GM12874 (cell line): ENCODE data around the gene PLB1.

Experiments used
- CTCF ChIP-seq: IDR thresholded peaks from 2 replicates; pipeline ENCODE4 v1.5.1; 2011; ENCODE audit warnings: low read depth, mild to moderate bottlenecking, control low read depth, low read length, moderate library complexity; ENCODE audit not compliant: insufficient read depth

PLB1 gene

DNA sequence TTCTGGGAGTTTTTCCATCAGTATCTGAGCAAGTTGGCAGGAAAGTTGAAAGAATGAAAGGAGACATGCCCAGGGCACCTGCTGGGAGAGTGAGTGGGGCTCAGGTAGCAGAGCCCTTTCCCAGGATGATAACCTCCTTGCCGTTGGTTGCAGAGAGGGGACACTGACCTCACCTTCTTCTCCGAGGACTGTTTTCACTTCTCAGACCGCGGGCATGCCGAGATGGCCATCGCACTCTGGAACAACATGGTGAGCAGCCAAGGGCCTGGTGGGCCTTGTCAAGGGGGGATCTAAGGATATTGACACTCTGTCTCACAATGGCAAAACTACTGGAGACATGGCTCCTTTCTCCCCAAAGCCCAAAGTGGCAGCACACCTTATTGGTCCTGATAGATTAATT is 136.9 kb downstream of the PLB1 start:
- no peak for TF ChIP-seq CTCF

GRCh38 chr2:28633204-28633603 is 137.3 kb downstream of the PLB1 start:
- TF ChIP-seq CTCF: no peak

- TF ChIP-seq CTCF: no peak
These were observed 137.9 kb downstream of the PLB1 start for GRCh38 chr2:28633746-28634145.

DNA sequence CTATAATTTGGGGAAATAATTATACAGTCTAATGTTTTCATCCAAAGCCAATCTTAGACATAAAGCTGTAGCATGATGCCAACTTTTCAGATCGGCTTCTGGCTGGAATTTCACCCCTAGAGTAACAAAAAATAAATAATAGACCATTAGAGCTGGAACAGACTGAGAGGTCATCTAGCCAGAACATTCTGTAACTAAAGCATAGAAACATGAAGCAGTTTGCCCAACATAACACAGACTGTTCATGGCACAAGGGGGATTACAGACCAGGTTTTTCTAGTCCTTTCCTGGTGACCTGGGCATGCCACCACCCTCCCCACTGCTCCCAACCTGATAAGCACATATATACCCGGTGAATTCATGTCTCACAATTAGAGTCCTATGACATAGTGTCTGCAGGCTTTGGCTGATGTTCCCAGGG is 139.3 kb downstream of the PLB1 start:
- no peak for TF ChIP-seq CTCF

DNA sequence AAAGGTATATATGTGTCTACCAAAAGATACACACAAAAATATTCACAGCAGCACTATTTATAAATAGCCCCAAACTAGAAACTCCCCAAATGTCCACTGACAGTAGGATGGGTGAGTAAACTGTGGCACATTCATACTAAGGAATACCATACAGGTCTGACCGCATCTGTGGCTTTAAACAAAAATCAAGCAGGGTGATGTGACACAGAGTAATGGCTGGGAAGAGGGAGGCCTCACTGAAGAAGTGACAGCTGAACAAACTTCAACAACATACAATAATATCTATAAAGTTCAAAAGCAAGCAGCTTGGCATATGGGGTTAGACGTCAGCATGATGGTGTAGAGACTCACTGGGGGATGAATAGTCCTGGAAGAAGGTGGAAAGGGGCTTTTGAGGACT is 140.6 kb downstream of the PLB1 start:
- TF ChIP-seq CTCF: no peak

DNA sequence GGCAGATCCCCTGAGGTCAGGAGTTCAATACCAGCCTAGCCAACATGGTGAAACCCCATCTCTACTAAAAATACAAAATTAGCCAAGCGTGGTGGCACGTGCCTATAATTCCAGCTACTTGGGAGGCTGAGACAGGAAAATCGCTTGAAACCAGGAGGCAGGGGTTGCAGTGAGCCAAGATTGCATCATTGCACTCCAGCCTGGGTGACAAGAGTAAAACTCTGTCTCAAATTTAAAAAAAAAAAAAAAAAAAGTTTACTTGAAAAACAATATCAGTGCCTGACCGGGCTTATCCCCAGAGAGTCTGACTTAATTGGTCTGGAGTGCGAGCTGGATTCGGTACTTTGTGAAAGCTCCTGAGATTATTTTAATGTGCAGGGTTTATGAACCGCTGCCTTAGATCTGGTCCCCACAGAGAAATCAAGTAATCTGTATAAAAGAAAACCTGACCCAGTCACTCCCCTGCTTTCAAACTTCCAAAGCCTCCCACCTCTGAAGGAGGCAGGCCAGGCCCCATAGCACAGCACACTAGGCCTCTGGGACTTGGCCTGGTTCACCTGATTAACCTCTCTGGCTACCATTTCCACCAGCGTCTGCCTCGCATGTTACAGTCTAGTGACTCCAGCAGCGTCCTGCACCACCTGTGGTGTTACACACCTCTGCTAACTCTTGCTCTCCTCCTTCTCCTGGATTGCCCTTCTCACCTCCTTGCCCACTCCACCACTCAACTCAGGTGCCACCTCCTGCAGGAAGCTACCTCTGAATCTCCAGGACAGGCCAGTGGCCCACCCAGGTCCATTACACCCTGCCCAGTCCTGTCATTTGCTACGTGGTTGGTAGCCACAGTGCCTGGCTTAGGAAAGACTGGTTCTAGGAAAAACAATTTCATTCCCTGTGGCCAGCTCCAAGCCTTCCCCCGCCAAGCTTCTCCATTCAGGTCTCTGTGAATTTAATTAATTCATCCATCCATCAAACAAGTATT is 141.5 kb downstream of the PLB1 start:
- no peak for TF ChIP-seq CTCF

DNA sequence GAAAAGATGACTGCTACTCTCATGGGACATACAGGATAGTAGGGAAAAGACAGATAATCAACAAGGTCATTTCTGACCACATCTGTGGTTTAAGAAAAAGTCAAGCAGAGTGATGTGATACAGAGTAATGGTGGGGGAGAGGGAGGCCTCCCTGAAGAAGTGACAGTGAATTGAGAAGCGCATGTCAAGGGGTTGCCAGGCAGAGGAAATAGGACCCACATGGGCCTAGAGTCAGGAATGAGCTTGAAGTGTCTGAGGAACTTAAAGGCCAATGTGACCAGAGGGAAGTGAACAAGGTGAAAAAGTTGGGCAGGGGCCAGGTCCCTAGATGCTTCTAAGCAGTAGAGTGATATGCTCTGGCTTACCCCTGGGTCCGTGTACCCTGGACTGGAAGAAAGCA is 142.2 kb downstream of the PLB1 start:
- no peak for TF ChIP-seq CTCF
